Posterior vena cava (tissue), 2 donors: Measurements from ENCODE around the gene DCAF10. TPM values are rescaled to one million over a fixed set of nuclear protein-coding genes. Genes with fewer than 3 reads are reported as not detected.
"Not testable (repeated sequence)": the region's sequence is repeated elsewhere in the genome, so short reads cannot be mapped to it uniquely, and the experiment has no call there.

ENCODE experiments used
- DNase-seq: peaks from one replicate; pipeline ENCODE4 v3.0.0-alpha.2; 2020; ENCODE audit warnings: low spot score
- intact Hi-C, 2 donors: fragments of 100-400 bp; cut with DNase I; formaldehyde crosslinking; loops; one replicate each; pipeline versions ENCODE4 v1.14.1 to v1.14.2; 2022 to 2023
- long read RNA-seq, 2 donors: library from polyadenylated mRNA; unstranded; transcript quantifications; one replicate each; pipeline ENCODE4 v2.0.0, GENCODE V29; 2020 to 2021
- total RNA-seq, 2 donors: library from RNA; stranded (reverse); fragmentation: NEBNext Ultra II Directional; extraction: Animal tissue kit (Norgen Biotek cat#: 25700); gene quantifications; one replicate each; pipeline ENCODE4 v1.2.1, GENCODE V29; 2021
- donor health status: DM: yes; HTN: yes; CAD: no.
- donor health status: DM: yes; HTN: yes; CAD: no.

The DCAF10 gene
- total RNA-seq, result 10 to 100 TPM; 23.2 to 27.7 TPM
- long read RNA-seq, donor 1, transcript DCAF10-202 (7 exons, 3,862 nt), result major isoform, 14 of 27 reads
- long read RNA-seq, donor 1, partial matches to known transcripts, result 5 of 27 reads
- long read RNA-seq, donor 1, other reads (novel, unspliced or antisense), result 8 of 27 reads
- long read RNA-seq, donor 2, partial matches to known transcripts, result 1 of 14 reads
- long read RNA-seq, donor 2, other reads (novel, unspliced or antisense), result 9 of 14 reads

- intact Hi-C loops, result no loop called here
- peak; percentile 96 for DNase-seq
Measured at GRCh38 chr9:37800631-37801286, at the start of gene DCAF10. TSS of gene DCAF10 (plus strand) at chr9:37800797. CDS start at chr9:37800867, 70 bp downstream.

GRCh38 chr9:37751186-37751585, 49.4 kb upstream of the DCAF10 start:
- DNase-seq, result no peak
- intact Hi-C loops, result no loop called here

- intact Hi-C loops, DNase-seq: not testable (repeated sequence)
Measured at GRCh38 chr9:37751704-37752103, 48.9 kb upstream of the DCAF10 start.

GRCh38 chr9:37752112-37752511, 48.5 kb upstream of the DCAF10 start:
- DNase-seq, intact Hi-C loops: not testable (repeated sequence)

GRCh38 chr9:37752642-37753488, 47.7 kb upstream of the DCAF10 start:
- no peak for DNase-seq
- intact Hi-C loops, result no loop called here

GRCh38 chr9:37753489-37754190, 47.0 kb upstream of the DCAF10 start, which contains the start of gene TRMT10B:
TSS of gene TRMT10B (plus strand) at chr9:37753805. CDS start at chr9:37761932, 8,127 bp downstream.
- intact Hi-C loops, result no loop called here
- peak; percentile 91 for DNase-seq

GRCh38 chr9:37758747-37759146, 41.9 kb upstream of the DCAF10 start:
- no peak for DNase-seq
- intact Hi-C loops, result no loop called here

GRCh38 chr9:37760416-37761161, 40.0 kb upstream of the DCAF10 start:
- DNase-seq, result no peak

GRCh38 chr9:37761511-37761910, 39.1 kb upstream of the DCAF10 start:
- DNase-seq, result no peak
- intact Hi-C loops, result no loop called here

More at GRCh38 chr9:37760416-37761161, 40.0 kb upstream of the DCAF10 start:
- intact Hi-C loops, result no loop called here

GRCh38 chr9:37765263-37765662, 35.3 kb upstream of the DCAF10 start:
- DNase-seq, intact Hi-C loops: not testable (repeated sequence)

GRCh38 chr9:37769306-37769705, 31.3 kb upstream of the DCAF10 start:
- no peak for DNase-seq
- intact Hi-C loops, result loop anchor here in 1 of 2 donors (2.0 kb wide), 1 partner anchor 59 kb away; no protein-coding TSS in a partner anchor

- no peak for DNase-seq
- intact Hi-C loops, result loop anchor here (2.0 to 10.0 kb wide), 2 partner anchors 59 to 275 kb away; no protein-coding TSS in a partner anchor
Measured at GRCh38 chr9:37769995-37770394, 30.6 kb upstream of the DCAF10 start.

- intact Hi-C loops, result loop anchor here in 1 of 2 donors (10.0 kb wide), 1 partner anchor 281 kb away; no protein-coding TSS in a partner anchor
- DNase-seq, result no peak
Measured at GRCh38 chr9:37775216-37775919, 25.2 kb upstream of the DCAF10 start.

- intact Hi-C loops, result loop anchor here in 1 of 2 donors (10.0 kb wide), 1 partner anchor 282 kb away; no protein-coding TSS in a partner anchor
- DNase-seq, result no peak
Measured at GRCh38 chr9:37776328-37776727, 24.3 kb upstream of the DCAF10 start.

- intact Hi-C loops, result loop anchor here in 1 of 2 donors (10.0 kb wide), 1 partner anchor 284 kb away; no protein-coding TSS in a partner anchor
- DNase-seq, result no peak
Measured at GRCh38 chr9:37778534-37778933, 22.1 kb upstream of the DCAF10 start.

GRCh38 chr9:37784291-37784615, 16.3 kb upstream of the DCAF10 start:
- intact Hi-C loops, result no loop called here
- no peak for DNase-seq

- peak; percentile 98 for DNase-seq
- intact Hi-C loops, result no loop called here
Measured at GRCh38 chr9:37784616-37785483, 15.7 kb upstream of the DCAF10 start, which contains the start of gene EXOSC3. TSS of gene EXOSC3 (minus strand) at chr9:37785064. CDS start at chr9:37785044, 20 bp downstream.
